ENCODE data around the gene GASK1A. TPM values are rescaled to one million over a fixed set of nuclear protein-coding genes. Genes with fewer than 3 reads are reported as not detected.

GASK1A gene
- total RNA-seq, 1 experiment from 2014 or later = not detected

GRCh38 chr3:43028001-43028400 lies 48.9 kb downstream of the GASK1A start:
- no peaks in the 10 kb centered on the region for H3K36me3 ChIP-seq (ENCODE audit: control insufficient read depth, insufficient read depth, low read length)
- POLR2A ChIA-PET = no interaction called here
- DNase-seq (ENCODE audit: low read depth, low spot score) (no peak), ATAC-seq (no peak)
- in situ Hi-C loops (cut with HindIII; ENCODE audit: low pct_unique_long_range_greater_than_20kb, low sequenced_read_pairs) (no loop called here), intact Hi-C loops (cut with micrococcal nuclease; ENCODE audit: unreplicated experiment) (no loop called here)
- no TSS peak for BruUV-seq (replicated peaks)
- H3K9me3 ChIP-seq (ENCODE audit: control insufficient read depth, insufficient read depth, low read depth, low read length) = no peaks in the 10 kb centered on the region
- CTCF ChIA-PET = no interaction called here
- H3K4me1 ChIP-seq (ENCODE audit: control insufficient read depth, insufficient read depth, low read length) = no peaks in the 10 kb centered on the region
- no peak overlapping the region for H3K4me3 ChIP-seq (ENCODE audit: low read depth in 2 of 2, low read length in 2 of 2)
- H3K27me3 ChIP-seq (ENCODE audit: control insufficient read depth, insufficient read depth, low read length) = no peaks in the 10 kb centered on the region; the same call in none of the 2 replicates
- no peak overlapping the region for H3K27ac ChIP-seq (ENCODE audit: low read length)
- no peak for TF ChIP-seq CTCF (IDR thresholded peaks at IDR 0.05)
- no peak for TF ChIP-seq POLR2AphosphoS5 (IDR thresholded peaks at IDR 0.05; ENCODE audit: low read depth, low read length)
- no peak for TF ChIP-seq SIN3A (IDR thresholded peaks at IDR 0.05; ENCODE audit: borderline replicate concordance, insufficient read depth, low read depth, low read length)
- no peak for TF ChIP-seq REST (IDR thresholded peaks at IDR 0.05; ENCODE audit: insufficient read depth in 1 of 2, low read depth in 2 of 2, low read length in 1 of 2)
- TF ChIP-seq TCF7L2 (IDR thresholded peaks at IDR 0.05; ENCODE audit: low read depth, low read length) = no peak

GRCh38 chr3:43028678-43029490 lies 49.8 kb downstream of the GASK1A start:
- Histone ChIP-seq H3K27me3 (ENCODE audit: control insufficient read depth, insufficient read depth, low read length) (no peaks in the 10 kb centered on the region), H3K27ac (ENCODE audit: low read length) (no peak overlapping the region), H3K4me3 (ENCODE audit: low read depth in 2 of 2, low read length in 2 of 2) (no peak overlapping the region), H3K36me3 (ENCODE audit: control insufficient read depth, insufficient read depth, low read length) (no peaks in the 10 kb centered on the region), H3K4me1 (ENCODE audit: control insufficient read depth, insufficient read depth, low read length) (no peaks in the 10 kb centered on the region), H3K9me3 (ENCODE audit: control insufficient read depth, insufficient read depth, low read depth, low read length) (no peaks in the 10 kb centered on the region)
- ChIA-PET POLR2A (no interaction called here), CTCF (no interaction called here)
- no TSS peak for BruUV-seq (replicated peaks)
- ATAC-seq (no peak), DNase-seq (ENCODE audit: low read depth, low spot score) (no peak)
- in situ Hi-C loops (cut with HindIII; ENCODE audit: low pct_unique_long_range_greater_than_20kb, low sequenced_read_pairs) = no loop called here
- intact Hi-C loops (cut with micrococcal nuclease; ENCODE audit: unreplicated experiment) = no loop called here
- TF ChIP-seq POLR2AphosphoS5 (IDR thresholded peaks at IDR 0.05; ENCODE audit: low read depth, low read length) (no peak), REST (IDR thresholded peaks at IDR 0.05; ENCODE audit: insufficient read depth in 1 of 2, low read depth in 2 of 2, low read length in 1 of 2) (no peak), TCF7L2 (IDR thresholded peaks at IDR 0.05; ENCODE audit: low read depth, low read length) (no peak), CTCF (IDR thresholded peaks at IDR 0.05) (no peak), SIN3A (IDR thresholded peaks at IDR 0.05; ENCODE audit: borderline replicate concordance, insufficient read depth, low read depth, low read length) (no peak)
